Gastrocnemius medialis (tissue), 4 donors: ENCODE results near the gene CSGALNACT2. TPM values are rescaled to one million over a fixed set of nuclear protein-coding genes. Genes with fewer than 3 reads are reported as not detected.

ENCODE experiments used
- ATAC-seq, 2 donors: fragments of 150-250 bp; one replicate each; pipeline ENCODE4 v1.9.1; 2016
- DNase-seq, 2 donors: peaks; one replicate each; pipeline ENCODE4 v3.0.0-alpha.2; 2019
- H3K27ac ChIP-seq, 4 donors: fragments of 200-600 bp; sonication (generic); 1 replicate in 1 of 4; 2 replicates in 3 of 4; pipeline ENCODE4 v1.5.1; 2016 to 2018; ENCODE audit warnings: mild to moderate bottlenecking in 2 of 4, moderate library complexity in 1 of 4
- H3K27me3 ChIP-seq, 3 donors: fragments of 200-600 bp; sonication (generic) in 2 of 3; 1 replicate in 1 of 3; 2 replicates in 2 of 3; pipeline versions ENCODE4 v1.5.1 to v1.6.0; 2016 to 2019; ENCODE audit warnings: mild to moderate bottlenecking in 1 of 3, moderate library complexity in 1 of 3
- H3K36me3 ChIP-seq, 2 donors: fragments of 200-600 bp; sonication (generic) in 1 of 2; one replicate each; pipeline ENCODE4 v1.5.1; 2017 to 2018
- H3K4me1 ChIP-seq, 2 donors: fragments of 200-600 bp; sonication (generic) in 1 of 2; one replicate each; pipeline ENCODE4 v1.5.1; 2016 to 2017; ENCODE audit warnings: mild to moderate bottlenecking in 2 of 2
- H3K4me3 ChIP-seq, 4 donors: fragments of 200-600 bp; sonication (generic) in 3 of 4; 1 replicate in 1 of 4; 2 replicates in 3 of 4; pipeline ENCODE4 v1.5.1; 2016 to 2019; ENCODE audit warnings: mild to moderate bottlenecking in 2 of 4
- H3K9me3 ChIP-seq, 3 donors: fragments of 200-600 bp; sonication (generic) in 2 of 3; 1 replicate in 1 of 3; 2 replicates in 2 of 3; pipeline ENCODE4 v1.5.1; 2016 to 2019
- POLR2A ChIP-seq, 2 donors: fragments of 450-650 bp; IDR thresholded peaks; one replicate each; pipeline ENCODE4 v1.6.1; 2017; ENCODE audit warnings: antibody characterized with exemption in 2 of 2, mild to moderate bottlenecking in 2 of 2, moderate library complexity in 2 of 2
- in situ Hi-C, 4 donors: fragments of 200-750 bp; cut with MboI; loops; one replicate each; pipeline versions ENCODE4 v1.15.0 to v1.8.0; 2017; ENCODE audit warnings: low sequenced_read_pairs in 4 of 4
- intact Hi-C: fragments of 100-400 bp; cut with DNase I; formaldehyde crosslinking; loops from one replicate; pipeline ENCODE4 v1.15.1; 2023; ENCODE audit warnings: low total_unique reads
- total RNA-seq, 4 donors: library from RNA; depleted of rRNA; stranded (reverse); fragments of >200 nt; gene quantifications; one replicate each; pipeline versions ENCODE4 v1.1.0 to v1.2.3, GENCODE V29; 2016
- TF ChIP-seq, protein P1 (sequence below), 5 experiments: fragments of 450-650 bp in 3 of 5; fragments of 200-600 bp in 2 of 5; sonication (generic) in 2 of 5; IDR thresholded peaks in 4 of 5; conservative IDR thresholded peaks in 1 of 5; 1 replicate in 4 of 5; 2 replicates in 1 of 5; pipeline ENCODE4 v1.5.1; 2016 to 2019; ENCODE audit warnings: antibody characterized with exemption in 5 of 5, mild to moderate bottlenecking in 3 of 5, moderate library complexity in 3 of 5

CSGALNACT2 gene
- total RNA-seq, 4 donors from 2014 or later, result 12.3 to 17.3 (median 14.1) TPM

GRCh38 chr10:43100366-43100765, 37.9 kb upstream of the CSGALNACT2 start:
- Histone ChIP-seq H3K27me3 (no peaks in the 10 kb centered on the region), H3K27ac (no peak overlapping the region), H3K36me3 (no peaks in the 10 kb centered on the region), H3K4me3 (no peak overlapping the region), H3K4me1 (peaks cover 0 to 6% of the 10 kb centered on the region in 2 donors), H3K9me3 (no peaks in the 10 kb centered on the region)
- in situ Hi-C loops (loop anchor here in 2 of 4 donors (10.0 to 25.0 kb wide), 3 partner anchors 226 to 338 kb away; no protein-coding TSS in a partner anchor), intact Hi-C loops (no loop called here)
- TF ChIP-seq, protein P1, sequence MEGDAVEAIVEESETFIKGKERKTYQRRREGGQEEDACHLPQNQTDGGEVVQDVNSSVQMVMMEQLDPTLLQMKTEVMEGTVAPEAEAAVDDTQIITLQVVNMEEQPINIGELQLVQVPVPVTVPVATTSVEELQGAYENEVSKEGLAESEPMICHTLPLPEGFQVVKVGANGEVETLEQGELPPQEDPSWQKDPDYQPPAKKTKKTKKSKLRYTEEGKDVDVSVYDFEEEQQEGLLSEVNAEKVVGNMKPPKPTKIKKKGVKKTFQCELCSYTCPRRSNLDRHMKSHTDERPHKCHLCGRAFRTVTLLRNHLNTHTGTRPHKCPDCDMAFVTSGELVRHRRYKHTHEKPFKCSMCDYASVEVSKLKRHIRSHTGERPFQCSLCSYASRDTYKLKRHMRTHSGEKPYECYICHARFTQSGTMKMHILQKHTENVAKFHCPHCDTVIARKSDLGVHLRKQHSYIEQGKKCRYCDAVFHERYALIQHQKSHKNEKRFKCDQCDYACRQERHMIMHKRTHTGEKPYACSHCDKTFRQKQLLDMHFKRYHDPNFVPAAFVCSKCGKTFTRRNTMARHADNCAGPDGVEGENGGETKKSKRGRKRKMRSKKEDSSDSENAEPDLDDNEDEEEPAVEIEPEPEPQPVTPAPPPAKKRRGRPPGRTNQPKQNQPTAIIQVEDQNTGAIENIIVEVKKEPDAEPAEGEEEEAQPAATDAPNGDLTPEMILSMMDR (IDR thresholded peaks at IDR 0.05 in 4 of 5, conservative IDR thresholded peaks at IDR 0.05 in 1 of 5), result no peak
- DNase-seq, result no peak
- no peak for ATAC-seq

DNA sequence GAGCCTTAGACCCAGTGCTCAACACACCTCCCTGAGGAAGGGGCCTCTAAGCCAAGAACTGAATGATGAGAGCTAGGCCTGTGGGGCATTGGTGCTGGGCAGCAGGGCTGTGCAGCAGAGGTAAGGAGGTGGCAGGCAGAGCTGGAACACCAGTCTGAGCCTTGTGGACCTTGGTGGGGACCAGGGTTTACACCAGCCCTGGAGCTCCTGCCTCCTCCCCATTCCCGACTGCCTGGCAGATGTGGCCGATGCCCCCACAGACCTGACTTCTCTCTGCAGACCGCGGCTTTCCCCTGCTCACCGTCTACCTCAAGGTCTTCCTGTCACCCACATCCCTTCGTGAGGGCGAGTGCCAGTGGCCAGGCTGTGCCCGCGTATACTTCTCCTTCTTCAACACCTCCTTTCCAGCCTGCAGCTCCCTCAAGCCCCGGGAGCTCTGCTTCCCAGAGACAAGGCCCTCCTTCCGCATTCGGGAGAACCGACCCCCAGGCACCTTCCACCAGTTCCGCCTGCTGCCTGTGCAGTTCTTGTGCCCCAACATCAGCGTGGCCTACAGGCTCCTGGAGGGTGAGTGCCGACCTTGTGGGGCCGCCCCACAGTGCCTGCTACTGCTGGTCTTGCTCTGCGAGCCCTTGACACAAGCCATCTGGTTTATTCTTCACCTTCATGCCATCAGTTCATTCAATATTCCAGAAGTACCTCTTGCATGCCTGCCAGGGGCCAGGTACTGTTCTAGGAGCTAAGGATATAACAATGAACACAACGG, 36.0 kb upstream of the CSGALNACT2 start:
- Histone ChIP-seq H3K9me3 (no peaks in the 10 kb centered on the region), H3K4me3 (no peak overlapping the region), H3K27ac (no peak overlapping the region), H3K4me1 (peaks cover 0 to 7% of the 10 kb centered on the region in 2 donors), H3K27me3 (no peaks in the 10 kb centered on the region), H3K36me3 (no peaks in the 10 kb centered on the region)
- in situ Hi-C loops, result loop anchor here in 2 of 4 donors (10.0 to 25.0 kb wide), 3 partner anchors 227 to 340 kb away; no protein-coding TSS in a partner anchor
- TF ChIP-seq, protein P1 (IDR thresholded peaks at IDR 0.05 in 4 of 5, conservative IDR thresholded peaks at IDR 0.05 in 1 of 5), result no peak
- no peak for TF ChIP-seq POLR2A (IDR thresholded peaks at IDR 0.05)
- no peak for ATAC-seq
- intact Hi-C loops, result no loop called here
- DNase-seq, result no peak

DNA sequence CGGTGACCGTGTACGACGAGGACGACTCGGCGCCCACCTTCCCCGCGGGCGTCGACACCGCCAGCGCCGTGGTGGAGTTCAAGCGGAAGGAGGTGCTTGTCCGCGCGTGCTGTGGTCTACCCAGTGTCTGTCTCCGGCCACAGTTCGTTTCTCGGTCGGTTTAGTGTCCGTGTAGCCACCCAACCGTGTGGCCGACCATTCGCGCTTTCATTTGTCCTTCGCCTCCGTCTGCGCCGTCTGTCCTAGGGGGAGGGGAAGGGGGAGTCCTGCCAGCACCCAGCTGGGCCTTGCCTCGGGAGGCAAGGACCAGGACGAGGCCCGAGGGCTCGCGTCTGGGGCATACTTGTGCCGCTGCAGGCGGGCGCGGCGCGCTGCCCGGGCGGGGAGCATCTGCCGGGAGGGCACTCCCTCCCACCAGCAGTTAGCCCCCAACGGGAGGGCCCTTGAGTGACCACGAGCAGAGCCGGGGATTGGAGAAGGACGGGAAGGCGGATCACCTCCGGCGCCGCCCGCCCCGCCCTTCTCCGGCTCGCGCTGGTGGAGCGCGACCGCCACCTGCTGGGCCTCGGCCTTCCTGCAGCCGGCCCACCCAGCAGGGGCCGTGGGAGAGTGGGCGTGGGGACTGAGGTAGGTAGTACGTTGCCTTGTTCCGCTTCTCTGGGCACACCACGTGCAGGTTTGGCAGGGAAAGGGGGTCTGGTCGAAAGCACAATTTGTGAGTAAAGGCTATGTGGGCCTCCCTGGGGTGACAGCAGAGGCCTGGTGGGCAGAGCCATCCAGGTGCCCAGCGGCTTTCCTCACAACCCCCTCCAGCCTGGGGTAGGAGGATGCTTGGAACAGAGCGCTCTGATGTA, 32.9 kb upstream of the CSGALNACT2 start:
- no peak for TF ChIP-seq POLR2A (IDR thresholded peaks at IDR 0.05)
- TF ChIP-seq, protein P1 (IDR thresholded peaks at IDR 0.05 in 4 of 5, conservative IDR thresholded peaks at IDR 0.05 in 1 of 5), result peak; percentile 96 to 100 (median 98)
- in situ Hi-C loops, result loop anchor here in 2 of 4 donors (10.0 to 25.0 kb wide), 3 partner anchors 231 to 343 kb away; no protein-coding TSS in a partner anchor
- peak; percentile 31 to 56 for DNase-seq
- peak; percentile 89 to 93 for ATAC-seq
- Histone ChIP-seq H3K4me1 (peaks cover 0 to 7% of the 10 kb centered on the region in 2 donors), H3K4me3 (peak overlapping the region; percentile 60 to 79 (median 68)), H3K9me3 (no peaks in the 10 kb centered on the region), H3K27ac (no peak overlapping the region), H3K36me3 (no peaks in the 10 kb centered on the region), H3K27me3 (no peaks in the 10 kb centered on the region)
- intact Hi-C loops, result loop anchor here (1.0 kb wide), 2 partner anchors 239 to 352 kb away; no protein-coding TSS in a partner anchor

- no peaks in the 10 kb centered on the region for H3K36me3 ChIP-seq
- H3K27ac ChIP-seq, result no peak overlapping the region
- H3K4me1 ChIP-seq, result peaks cover 0 to 7% of the 10 kb centered on the region in 2 donors
- in situ Hi-C loops (loop anchor here in 2 of 4 donors (10.0 to 25.0 kb wide), 3 partner anchors 231 to 344 kb away; no protein-coding TSS in a partner anchor), intact Hi-C loops (loop anchor here (1.0 kb wide), 2 partner anchors 240 to 353 kb away; no protein-coding TSS in a partner anchor)
- ATAC-seq, result no peak
- DNase-seq, result no peak
- no peak overlapping the region for H3K4me3 ChIP-seq
- no peaks in the 10 kb centered on the region for H3K27me3 ChIP-seq
- no peaks in the 10 kb centered on the region for H3K9me3 ChIP-seq
- TF ChIP-seq, protein P1 (IDR thresholded peaks at IDR 0.05 in 4 of 5, conservative IDR thresholded peaks at IDR 0.05 in 1 of 5), result no peak
- no peak for TF ChIP-seq POLR2A (IDR thresholded peaks at IDR 0.05)
Observed at GRCh38 chr10:43105956-43106229, 32.4 kb upstream of the CSGALNACT2 start.
